Measurements from ENCODE around the gene NIPAL1.

- TF ChIP-seq POLR2A (IDR thresholded peaks at IDR 0.05; ENCODE audit: low read length) (no peak), GATA1 (IDR thresholded peaks at IDR 0.05; ENCODE audit: low read depth, low read length) (no peak)
These were observed 19.4 kb downstream of the NIPAL1 start for GRCh38 chr4:48035952-48036351.
